Retinal pigment epithelial cell (primary cell): ENCODE results near the gene OBP2A.

Source experiments
- DNase-seq: peaks from one replicate; pipeline ENCODE4 v3.0.0-alpha.2; 2010; ENCODE audit warnings: low read depth
- H3K4me3 ChIP-seq: 2 replicates; pipeline ENCODE4 v1.5.1; 2011; ENCODE audit warnings: mild to moderate bottlenecking, low read length, control low read depth, moderate library complexity
- TF ChIP-seq, protein P1 (sequence below): conservative IDR thresholded peaks from 2 replicates; pipeline ENCODE4 v1.5.1; 2011; ENCODE audit warnings: low read depth, low read length, control low read depth, inconsistent platforms

Gene OBP2A

DNA sequence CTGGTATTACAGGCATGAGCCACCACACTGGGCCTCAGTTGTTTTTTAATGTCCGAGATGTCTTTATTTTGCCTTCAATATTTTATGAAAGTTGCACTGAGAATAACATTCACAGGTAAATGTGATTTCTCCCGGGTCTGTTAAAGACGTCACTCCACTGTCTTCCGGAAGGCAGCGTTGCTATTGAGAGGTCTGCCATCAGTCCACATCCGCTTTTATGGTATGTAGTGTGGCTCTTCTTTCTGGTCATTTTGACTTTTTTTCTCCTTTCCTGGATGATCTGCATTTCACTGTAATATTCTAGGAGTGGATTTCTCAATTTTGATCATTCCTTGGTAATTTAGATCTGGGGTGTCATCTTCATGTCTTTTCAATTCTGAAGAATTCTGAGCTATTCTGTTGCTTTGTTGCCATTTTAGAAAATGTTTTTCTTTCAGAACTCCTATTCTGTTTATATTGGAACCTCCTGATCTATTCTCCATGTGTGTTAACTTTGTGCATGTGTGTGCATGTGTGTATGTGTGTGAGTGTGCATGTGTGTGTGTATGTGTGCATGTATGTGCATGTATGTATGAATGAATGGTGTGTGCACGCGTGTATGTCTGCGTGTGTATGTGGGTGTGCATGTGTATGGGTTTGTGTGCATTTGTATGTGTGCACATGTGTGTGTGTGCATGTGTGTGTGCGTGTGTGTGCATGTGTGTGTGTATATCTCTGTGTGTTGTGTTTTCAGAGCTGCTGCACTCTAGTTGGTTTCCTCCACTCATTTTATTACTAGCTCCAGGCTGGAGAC is 26.6 kb upstream of the OBP2A start:
- DNase-seq: no peak
- no peak overlapping the region for H3K4me3 ChIP-seq
- TF ChIP-seq, protein P1, sequence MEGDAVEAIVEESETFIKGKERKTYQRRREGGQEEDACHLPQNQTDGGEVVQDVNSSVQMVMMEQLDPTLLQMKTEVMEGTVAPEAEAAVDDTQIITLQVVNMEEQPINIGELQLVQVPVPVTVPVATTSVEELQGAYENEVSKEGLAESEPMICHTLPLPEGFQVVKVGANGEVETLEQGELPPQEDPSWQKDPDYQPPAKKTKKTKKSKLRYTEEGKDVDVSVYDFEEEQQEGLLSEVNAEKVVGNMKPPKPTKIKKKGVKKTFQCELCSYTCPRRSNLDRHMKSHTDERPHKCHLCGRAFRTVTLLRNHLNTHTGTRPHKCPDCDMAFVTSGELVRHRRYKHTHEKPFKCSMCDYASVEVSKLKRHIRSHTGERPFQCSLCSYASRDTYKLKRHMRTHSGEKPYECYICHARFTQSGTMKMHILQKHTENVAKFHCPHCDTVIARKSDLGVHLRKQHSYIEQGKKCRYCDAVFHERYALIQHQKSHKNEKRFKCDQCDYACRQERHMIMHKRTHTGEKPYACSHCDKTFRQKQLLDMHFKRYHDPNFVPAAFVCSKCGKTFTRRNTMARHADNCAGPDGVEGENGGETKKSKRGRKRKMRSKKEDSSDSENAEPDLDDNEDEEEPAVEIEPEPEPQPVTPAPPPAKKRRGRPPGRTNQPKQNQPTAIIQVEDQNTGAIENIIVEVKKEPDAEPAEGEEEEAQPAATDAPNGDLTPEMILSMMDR: no peak

DNA sequence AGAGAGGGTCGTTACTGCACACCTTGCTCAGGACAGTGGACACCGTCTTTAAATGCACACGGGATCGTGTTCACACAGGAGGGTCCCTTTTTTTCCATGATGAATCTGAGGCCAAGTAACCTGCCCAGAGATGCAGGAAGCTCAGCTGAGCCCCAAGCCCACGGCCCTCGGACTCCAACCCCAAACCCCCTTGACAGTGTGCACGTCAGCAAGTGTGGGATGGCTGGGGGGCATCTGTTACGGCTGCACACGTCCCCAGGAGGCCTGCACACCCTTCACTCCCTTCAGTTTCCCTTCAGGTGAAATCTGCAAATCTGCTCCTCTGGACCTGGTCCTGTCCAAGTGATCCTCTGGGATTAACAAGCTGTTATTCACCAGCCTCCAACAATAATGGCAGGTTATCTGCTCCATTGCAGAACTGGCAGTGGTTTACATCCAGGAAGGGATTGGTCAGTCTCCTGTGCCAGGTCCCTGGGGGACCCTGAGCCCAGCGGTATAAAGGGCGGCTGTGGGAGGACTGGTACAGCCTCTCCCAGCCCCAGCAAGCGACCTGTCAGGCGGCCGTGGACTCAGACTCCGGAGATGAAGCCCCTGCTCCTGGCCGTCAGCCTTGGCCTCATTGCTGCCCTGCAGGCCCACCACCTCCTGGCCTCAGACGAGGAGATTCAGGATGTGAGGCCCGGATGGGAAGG is 24.9 kb upstream of the OBP2A start, which contains the start of gene LCN1:
TSS of gene LCN1 (plus strand) at position 525 of the 692 bp plus-strand sequence. CDS start at position 583, 58 bp downstream.
- TF ChIP-seq, protein P1: no peak
- no peak within 1 kb of the TSS for H3K4me3 ChIP-seq
- DNase-seq: no peak

DNA sequence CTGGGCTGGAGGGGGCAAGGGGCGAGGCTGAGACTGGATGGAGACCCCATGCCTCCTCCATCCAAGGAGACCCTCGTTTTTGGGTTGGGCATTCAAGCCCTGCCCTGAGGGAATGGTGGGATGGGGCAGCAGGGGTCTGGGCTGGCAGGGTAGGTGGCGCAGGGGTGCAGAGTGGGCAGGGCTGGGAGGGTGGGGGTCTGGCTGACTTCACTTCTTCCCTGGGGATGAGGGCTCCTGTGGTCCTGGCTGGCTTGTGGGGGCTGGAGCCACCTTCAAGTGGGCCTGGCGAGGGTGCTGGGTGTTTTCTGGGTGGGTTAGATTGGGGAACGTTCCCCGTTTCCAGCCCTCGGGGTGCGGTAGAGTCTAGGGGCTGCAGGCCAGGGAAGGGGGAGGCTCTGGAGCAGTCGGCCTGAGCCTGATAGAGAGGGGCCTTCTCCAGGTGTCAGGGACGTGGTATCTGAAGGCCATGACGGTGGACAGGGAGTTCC is 24.3 kb upstream of the OBP2A start:
- DNase-seq: no peak
- H3K4me3 ChIP-seq: no peak overlapping the region

DNA sequence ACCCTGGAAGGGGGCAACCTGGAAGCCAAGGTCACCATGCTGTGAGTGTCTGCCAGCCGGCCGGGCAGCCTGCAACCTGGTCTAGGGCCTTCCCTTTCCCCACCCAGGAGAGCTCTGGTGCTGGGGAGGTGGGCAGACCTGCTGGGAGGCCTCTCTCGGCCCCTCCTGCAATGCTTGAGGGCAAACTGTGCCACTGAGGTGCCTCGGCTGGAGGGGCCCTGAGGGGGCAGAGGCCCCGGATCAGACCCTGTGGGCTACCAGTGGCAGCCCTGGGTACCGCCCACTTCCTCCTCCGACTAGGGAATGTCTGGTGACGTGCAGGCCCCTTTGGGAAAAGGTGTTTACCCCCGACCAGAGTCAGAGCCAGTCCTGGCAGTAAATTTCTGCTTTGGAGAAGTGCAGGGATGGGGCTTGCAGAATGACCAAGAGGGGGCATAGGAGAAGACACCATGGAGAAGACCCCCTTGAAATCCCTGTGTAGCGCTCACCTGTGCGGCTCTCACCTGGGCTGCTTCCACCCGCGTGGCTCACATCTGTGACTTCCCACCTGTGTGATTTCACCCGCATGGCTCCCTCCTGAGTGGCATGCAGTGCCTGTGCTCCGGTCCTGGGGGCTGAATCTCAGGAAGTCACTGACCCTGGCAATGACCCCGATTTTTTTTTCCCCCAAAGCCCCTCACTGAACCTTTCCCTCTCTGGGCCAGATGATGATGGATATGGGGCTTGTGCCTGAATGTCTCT is 23.6 kb upstream of the OBP2A start:
- TF ChIP-seq, protein P1: no peak
- no peak overlapping the region for H3K4me3 ChIP-seq
- DNase-seq: no peak

More for the DNA sequence above, 24.3 kb upstream of the OBP2A start:
- TF ChIP-seq, protein P1: no peak

DNA sequence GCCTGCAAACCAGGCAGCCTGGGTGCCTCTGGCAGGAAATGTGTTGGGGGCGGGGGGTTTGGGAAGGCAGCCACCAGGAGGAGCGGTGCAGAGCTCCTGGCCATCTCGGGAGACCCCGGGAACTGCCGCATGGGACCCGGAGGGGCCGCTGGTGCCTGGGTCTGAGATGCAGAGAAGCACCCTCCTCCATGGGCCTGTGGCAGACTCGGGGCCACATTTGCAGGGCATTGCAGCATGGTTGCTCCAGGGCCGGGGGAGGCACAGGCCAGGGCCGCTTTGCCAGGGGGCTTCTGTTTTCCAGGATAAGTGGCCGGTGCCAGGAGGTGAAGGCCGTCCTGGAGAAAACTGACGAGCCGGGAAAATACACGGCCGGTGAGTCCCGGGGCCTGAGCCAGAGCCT is 23.0 kb upstream of the OBP2A start:
- no peak overlapping the region for H3K4me3 ChIP-seq
- DNase-seq: no peak
- TF ChIP-seq, protein P1: no peak

DNA sequence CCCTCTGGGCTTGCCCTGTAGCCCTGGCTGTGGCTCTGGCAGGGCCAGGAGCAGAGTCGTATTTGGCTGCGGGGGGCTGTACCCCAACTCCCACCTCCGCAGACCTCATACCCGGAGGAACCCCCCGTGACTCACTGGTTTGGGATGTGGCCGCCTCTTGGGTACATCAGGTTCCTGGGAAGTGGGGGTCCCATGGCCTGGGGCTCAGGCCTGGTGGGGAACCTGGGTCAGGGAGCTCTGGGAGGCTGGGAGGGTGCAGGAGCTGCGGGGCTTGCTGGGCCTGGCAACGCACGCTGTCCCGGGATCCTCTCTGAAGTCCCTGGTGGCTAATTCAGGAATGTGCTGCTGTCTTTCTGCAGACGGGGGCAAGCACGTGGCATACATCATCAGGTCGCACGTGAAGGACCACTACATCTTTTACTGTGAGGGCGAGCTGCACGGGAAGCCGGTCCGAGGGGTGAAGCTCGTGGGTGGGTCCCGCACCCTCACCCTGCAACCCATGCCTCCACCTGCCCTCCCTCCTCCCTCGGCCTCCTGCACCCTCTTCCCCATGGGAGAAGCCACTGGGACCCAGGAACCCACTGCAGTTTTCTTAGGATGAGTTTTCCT is 22.3 kb upstream of the OBP2A start:
- TF ChIP-seq, protein P1: no peak
- DNase-seq: no peak
- H3K4me3 ChIP-seq: no peak overlapping the region
